IMR-90 (cell line): ENCODE measurements around the gene AGBL5. TPM values are rescaled to one million over a fixed set of nuclear protein-coding genes. Genes with fewer than 3 reads are reported as not detected.

Experiments used
- ATAC-seq: fragments of 200-7000 bp; cut with Tn5 transposase; 2 replicates; pipeline ENCODE4 v1.9.1; 2020; ENCODE audit warnings: low read depth, mild to moderate bottlenecking, moderate library complexity
- BruUV-seq: library from RNA; stranded (reverse); fragments of 400-500 nt; replicated peaks from 2 replicates; lab custom pipeline; 2021; lab: Mats Ljungman, UMichigan
- CTCF ChIA-PET: fragments of 300-600 bp; formaldehyde crosslinking; extraction: SDS; loops from one replicate; lab custom pipeline; 2021; ENCODE audit warnings: antibody characterized with exemption; lab: Yijun Ruan, JAX
- POLR2A ChIA-PET: fragments of 300-600 bp; sonication (Branson Sonifier 250); formaldehyde crosslinking; loops from one replicate; lab custom pipeline; 2022; ENCODE audit warnings: antibody characterized with exemption; ENCODE audit not compliant: unreplicated experiment; lab: Charles Lee
- DNase-seq: peaks from one replicate; pipeline ENCODE4 v3.0.0; 2013
- H2AFZ ChIP-seq: replicated peaks from 2 replicates; pipeline ENCODE3; 2013; ENCODE audit warnings: low read length, mild to moderate bottlenecking; ENCODE audit not compliant: poor library complexity
- H2AK5ac ChIP-seq: 2 replicates; pipeline ENCODE4 v1.6.1; 2013; ENCODE audit warnings: low read depth, low read length, inconsistent platforms
- H2AK9ac ChIP-seq: replicated peaks from 2 replicates; pipeline ENCODE3; 2013; ENCODE audit warnings: mild to moderate bottlenecking, low read depth, low read length, moderate library complexity; ENCODE audit not compliant: poor library complexity
- H2BK120ac ChIP-seq: 2 replicates; pipeline ENCODE4 v1.6.1; 2013; ENCODE audit warnings: low read depth, low read length, inconsistent platforms
- H2BK15ac ChIP-seq: 3 replicates; pipeline ENCODE4 v1.6.1; 2013; ENCODE audit warnings: low read depth, low read length, inconsistent platforms
- H2BK20ac ChIP-seq: 2 replicates; pipeline ENCODE4 v1.6.1; 2013; ENCODE audit warnings: low read depth, mild to moderate bottlenecking, inconsistent platforms, low read length, moderate library complexity
- H2BK5ac ChIP-seq: 2 replicates; pipeline ENCODE4 v1.6.1; 2013; ENCODE audit warnings: mild to moderate bottlenecking, low read depth, low read length, inconsistent platforms; ENCODE audit not compliant: poor library complexity, severe bottlenecking
- H3K14ac ChIP-seq: replicated peaks from 2 replicates; pipeline ENCODE4 v1.6.1; 2013; ENCODE audit warnings: low read depth, low read length, inconsistent platforms
- H3K18ac ChIP-seq: 2 replicates; pipeline ENCODE4 v1.6.1; 2013; ENCODE audit warnings: low read depth, low read length, control low read depth
- H3K23ac ChIP-seq: 2 replicates; pipeline ENCODE4 v1.6.1; 2013; ENCODE audit warnings: low read depth, low read length, inconsistent platforms
- H3K27ac ChIP-seq: 2 replicates; pipeline ENCODE4 v1.5.1; 2013; ENCODE audit warnings: mild to moderate bottlenecking, control low read depth, low read length; ENCODE audit not compliant: insufficient read depth
- H3K27me3 ChIP-seq: 2 replicates; pipeline ENCODE4 v1.6.1; 2013; ENCODE audit warnings: low read length; ENCODE audit not compliant: control insufficient read depth, insufficient read depth
- H3K36me3 ChIP-seq: 2 replicates; pipeline ENCODE4 v1.6.1; 2013; ENCODE audit warnings: low read length, mixed read lengths; ENCODE audit not compliant: control insufficient read depth, insufficient read depth
- H3K4ac ChIP-seq: 2 replicates; pipeline ENCODE4 v1.6.1; 2013; ENCODE audit warnings: low read depth, low read length, inconsistent platforms
- H3K4me1 ChIP-seq: 2 replicates; pipeline ENCODE4 v1.6.1; 2013; ENCODE audit warnings: low read length, mixed read lengths; ENCODE audit not compliant: control insufficient read depth, insufficient read depth
- H3K4me2 ChIP-seq: 2 replicates; pipeline ENCODE4 v1.6.1; 2013; ENCODE audit warnings: low read depth, mild to moderate bottlenecking, control low read depth, low read length, moderate library complexity
- H3K4me3 ChIP-seq: 2 replicates; pipeline ENCODE4 v1.5.1; 2013; ENCODE audit warnings: low read depth, mild to moderate bottlenecking, control low read depth, low read length, moderate library complexity; ENCODE audit not compliant: insufficient read depth
- H3K56ac ChIP-seq: 2 replicates; pipeline ENCODE4 v1.6.1; 2013; ENCODE audit warnings: low read length, inconsistent platforms; ENCODE audit not compliant: insufficient read depth; ENCODE audit errors: extremely low read depth
- H3K79me1 ChIP-seq, 2 experiments: 2 replicates each; pipeline ENCODE4 v1.6.1; 2013; ENCODE audit warnings: low read length in 2 of 2, inconsistent platforms in 1 of 2, low read depth in 1 of 2
- H3K9ac ChIP-seq: 2 replicates; pipeline ENCODE4 v1.6.1; 2013; ENCODE audit warnings: low read depth, low read length, control low read depth
- H3K9me1 ChIP-seq: 2 replicates; pipeline ENCODE4 v1.6.1; 2013; ENCODE audit warnings: low read length, inconsistent platforms; ENCODE audit not compliant: insufficient read depth
- H3K9me3 ChIP-seq: 2 replicates; pipeline ENCODE4 v1.6.1; 2013; ENCODE audit warnings: low read length; ENCODE audit not compliant: control insufficient read depth, insufficient read depth
- H4K20me1 ChIP-seq: 2 replicates; pipeline ENCODE4 v1.6.1; 2013; ENCODE audit warnings: low read length, inconsistent platforms; ENCODE audit not compliant: insufficient read depth
- H4K5ac ChIP-seq: 2 replicates; pipeline ENCODE4 v1.6.1; 2013; ENCODE audit warnings: mild to moderate bottlenecking, low read depth, low read length, control low read depth
- H4K8ac ChIP-seq, 2 experiments: 2 replicates each; pipeline ENCODE4 v1.6.1; 2013; ENCODE audit warnings: low read depth in 2 of 2, low read length in 2 of 2, control low read depth in 1 of 2, inconsistent platforms in 1 of 2
- H4K91ac ChIP-seq: 2 replicates; pipeline ENCODE4 v1.6.1; 2013; ENCODE audit warnings: low read depth, low read length, inconsistent platforms; ENCODE audit not compliant: insufficient read depth
- CEBPB ChIP-seq: IDR thresholded peaks from 2 replicates; pipeline ENCODE4 v1.6.1; 2012; ENCODE audit warnings: low read depth, low read length, improper control_type of control experiment
- CHD1 ChIP-seq: IDR thresholded peaks from 2 replicates; pipeline ENCODE4 v1.6.1; 2012; ENCODE audit warnings: low read depth, low read length, improper control_type of control experiment
- WGBS, 2 experiments: methylation state at CpG; one replicate each; pipeline versions ENCODE4 v1.1.5 to v1.1.7; 2013; ENCODE audit warnings: missing lambda C conversion rate in 2 of 2; ENCODE audit not compliant: insufficient read length in 1 of 2; ENCODE audit errors: extremely low coverage in 2 of 2; 5-methylcytosine and 5-hydroxymethylcytosine counted together
- dilution Hi-C: fragments of 300-500 bp; cut with HindIII; formaldehyde crosslinking; loops from one replicate; pipeline ENCODE4 v1.14.3; 2018; ENCODE audit warnings: low sequenced_read_pairs; ENCODE audit not compliant: unreplicated experiment
- in situ Hi-C: fragments of 300-500 bp; cut with MboI; formaldehyde crosslinking; loops from 3 replicates; pipeline ENCODE4 v1.14.3; 2019; ENCODE audit warnings: low sequenced_read_pairs, inconsistent platforms, mixed read lengths
- intact Hi-C: fragments of 100-400 bp; cut with micrococcal nuclease; formaldehyde crosslinking; loops from 2 replicates; pipeline ENCODE4 v1.10.0; 2022
- polyA plus RNA-seq, 3 experiments: library from polyadenylated mRNA; depleted of rRNA; stranded (reverse); fragments of >200 nt; gene quantifications; 2 replicates each; pipeline ENCODE4 v1.2.3, GENCODE V29; 2012; ENCODE audit warnings: low replicate concordance in 1 of 3
- total RNA-seq: library from RNA; depleted of rRNA; stranded (reverse); fragments of >200 nt; gene quantifications from 2 replicates; pipeline ENCODE4 v1.2.3, GENCODE V29; 2012

AGBL5 gene
- total and polyA plus RNA-seq, 2 of the 4 experiments (the other 2 are of a cell fraction), result 19.0 to 26.2 TPM

DNA sequence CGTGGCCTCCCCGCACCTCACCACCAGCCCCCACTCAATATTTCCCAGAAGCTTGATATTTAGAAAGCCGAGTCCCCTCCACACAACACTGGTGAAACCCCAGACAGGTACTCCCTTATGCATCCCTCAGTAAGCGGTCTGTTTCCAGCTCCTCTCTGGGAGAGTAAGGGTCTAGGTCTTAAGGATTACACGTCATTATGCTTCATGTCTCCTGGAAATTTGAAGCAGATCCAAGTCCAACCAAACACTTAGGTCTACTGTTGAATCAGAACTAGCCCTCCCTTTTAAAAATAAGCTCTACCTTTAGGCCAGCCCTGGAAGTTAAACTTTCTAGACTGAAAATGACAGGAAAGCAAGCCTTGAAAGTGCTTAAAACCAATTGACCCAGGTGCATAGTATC is 21.5 kb downstream of the AGBL5 start:
- ChIA-PET CTCF (no interaction called here), POLR2A (interaction anchor here (0.7 to 1.4 kb wide), 2 partner anchors 8 to 9 kb away, joined by 3 to 4 read pairs; no protein-coding TSS in a partner anchor)
- Histone ChIP-seq H3K18ac (peak overlapping the region; percentile 83), H3K79me1 (peaks cover 26 to 43% of the 10 kb centered on the region in 2 experiments), H2BK15ac (peak overlapping the region; percentile 21), H3K9me3 (no peaks in the 10 kb centered on the region), H3K23ac (peak overlapping the region; percentile 78), H3K56ac (peak overlapping the region; percentile 94), H3K9ac (peak overlapping the region; percentile 69), H2BK5ac (peak overlapping the region; percentile 94), H4K5ac (peak overlapping the region; percentile 90), H2BK20ac (peak overlapping the region; percentile 81), H3K4ac (peak overlapping the region; percentile 99), H4K91ac (peak overlapping the region; percentile 93), H2AK9ac (peak overlapping the region; percentile 99), H4K8ac (peak overlapping the region; percentile 85 to 99), H3K36me3 (peaks cover 21% of the 10 kb centered on the region), H3K27me3 (no peaks in the 10 kb centered on the region), H3K4me1 (peaks cover 39% of the 10 kb centered on the region), H2AK5ac (peak overlapping the region; percentile 97), H2BK120ac (peak overlapping the region; percentile 97), H3K4me3 (no peak overlapping the region), H3K4me2 (peak overlapping the region; percentile 48), H3K9me1 (peaks cover 30% of the 10 kb centered on the region), H4K20me1 (peaks cover 20% of the 10 kb centered on the region), H2AFZ (peak overlapping the region; percentile 83), H3K27ac (peak overlapping the region; percentile 96), H3K14ac (peak overlapping the region; percentile 98)
- ATAC-seq, result no peak
- WGBS, 2 experiments, result no CpG with 5 or more reads among the region's 5 CpGs
- intact Hi-C loops (loop anchor here (5.0 kb wide), 1 partner anchor 111 kb away; no protein-coding TSS in a partner anchor), dilution Hi-C loops (no loop called here), in situ Hi-C loops (no loop called here)
- peak; percentile 82 for DNase-seq
- no TSS peak for BruUV-seq
- TF ChIP-seq CEBPB (no peak), CHD1 (no peak)
